Prostate gland (tissue), 2 donors: ENCODE results near the gene FAM222B. TPM values are rescaled to one million over a fixed set of nuclear protein-coding genes. Genes with fewer than 3 reads are reported as not detected.
A peak's percentile ranks its signal among the peaks of the same experiment; 100 is the strongest.
"Not testable (repeated sequence)": the region's sequence is repeated elsewhere in the genome, so short reads cannot be mapped to it uniquely, and the experiment has no call there.

ENCODE experiments used
- DNase-seq: peaks from one replicate; pipeline ENCODE4 v3.0.0-alpha.2; 2019; ENCODE audit warnings: low spot score
- H3K27ac ChIP-seq, 2 donors: fragments of 200-600 bp; sonication (generic); 2 replicates each; pipeline ENCODE4 v1.5.1; 2017 to 2019
- H3K27me3 ChIP-seq: fragments of 200-600 bp; sonication (generic); replicated peaks from 2 replicates; pipeline ENCODE4 v1.5.1; 2019; ENCODE audit not compliant: insufficient read depth
- H3K36me3 ChIP-seq, 2 donors: fragments of 200-600 bp; sonication (generic); 1 replicate in 1 of 2; 2 replicates in 1 of 2; pipeline versions ENCODE4 v1.5.1 to v1.8.1; 2017 to 2019
- H3K4me1 ChIP-seq: fragments of 200-600 bp; sonication (generic); replicated peaks from 2 replicates; pipeline ENCODE4 v1.5.1; 2019
- H3K4me3 ChIP-seq, 2 donors: fragments of 200-600 bp; sonication (generic); 2 replicates each; pipeline ENCODE4 v1.5.1; 2017 to 2019
- H3K9me3 ChIP-seq: fragments of 200-600 bp; sonication (generic); 2 replicates; pipeline ENCODE4 v1.5.1; 2017
- CTCF ChIP-seq, 4 experiments: fragments of 200-600 bp in 2 of 4; fragments of 450-650 bp in 2 of 4; sonication (generic) in 2 of 4; IDR thresholded peaks; 1 replicate in 3 of 4; 2 replicates in 1 of 4; pipeline ENCODE4 v1.5.1; 2016 to 2019; ENCODE audit warnings: antibody characterized with exemption in 4 of 4, mild to moderate bottlenecking in 2 of 4, moderate library complexity in 2 of 4
- POLR2A ChIP-seq: fragments of 450-650 bp; IDR thresholded peaks from one replicate; pipeline ENCODE4 v1.6.1; 2016; ENCODE audit warnings: antibody characterized with exemption, mild to moderate bottlenecking
- POLR2AphosphoS5 ChIP-seq: sonication (generic); formaldehyde crosslinking; IDR thresholded peaks from one replicate; pipeline ENCODE4 v1.6.1; 2017; ENCODE audit warnings: antibody characterized with exemption
- whole genome bisulfite sequencing: methylation state at CpG from one replicate; pipeline ENCODE4 v1.1.5; 2018; 5-methylcytosine and 5-hydroxymethylcytosine counted together
- intact Hi-C: fragments of 100-400 bp; cut with DNase I; formaldehyde crosslinking; loops from one replicate; pipeline ENCODE4 v1.14.2; 2022
- total RNA-seq, 2 donors: library from RNA; depleted of rRNA; stranded (reverse); fragments of >200 nt; gene quantifications; one replicate each; pipeline ENCODE4 v1.1.0, GENCODE V29; 2016

The FAM222B gene
- total RNA-seq, 2 donors from 2014 or later = 14.9 to 48.9 TPM

GRCh38 chr17:28807925-28808634 lies 34.5 kb downstream of the FAM222B start:
- no peak overlapping the region for H3K4me3 ChIP-seq
- peak; percentile 10 for DNase-seq
- H3K36me3 ChIP-seq = no peaks in the 10 kb centered on the region
- H3K4me1 ChIP-seq = peaks cover 4% of the 10 kb centered on the region
- intact Hi-C loops = no loop called here
- 3% methylated on average over 2 of the region's 2 CpGs for WGBS
- TF ChIP-seq CTCF (IDR thresholded peaks at IDR 0.05) (no peak), POLR2AphosphoS5 (no peak), POLR2A (no peak)
- H3K27ac ChIP-seq = peak overlapping the region; percentile 70 to 71
- no peaks in the 10 kb centered on the region for H3K9me3 ChIP-seq
- no peaks in the 10 kb centered on the region for H3K27me3 ChIP-seq

DNA sequence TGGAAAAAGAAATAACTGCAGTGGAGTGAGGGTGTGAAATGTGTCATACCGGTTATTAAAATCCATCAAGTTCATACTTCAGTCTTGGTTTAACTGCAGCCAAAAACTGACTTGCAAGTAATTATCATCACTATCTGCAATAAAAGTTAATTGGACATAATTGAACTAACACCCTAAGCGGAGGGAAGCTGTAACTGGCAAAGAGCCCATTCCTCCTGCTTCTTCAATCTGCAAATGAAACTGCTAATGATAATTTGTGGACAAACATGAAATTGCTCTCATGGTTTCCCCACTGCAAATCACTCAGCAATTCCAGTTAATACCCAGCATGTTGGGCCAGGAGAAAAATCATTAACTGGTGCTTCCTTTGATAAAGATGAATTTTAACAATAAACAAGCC lies 46.5 kb downstream of the FAM222B start:
- TF ChIP-seq POLR2AphosphoS5 = no peak
- TF ChIP-seq POLR2A = no peak
- no peak for TF ChIP-seq CTCF (IDR thresholded peaks at IDR 0.05)
- Histone ChIP-seq H3K27me3 (no peaks in the 10 kb centered on the region), H3K4me3 (no peak overlapping the region), H3K36me3 (no peaks in the 10 kb centered on the region), H3K4me1 (no peaks in the 10 kb centered on the region), H3K27ac (no peak overlapping the region), H3K9me3 (no peaks in the 10 kb centered on the region)
- no peak for DNase-seq
- WGBS = 87% methylated on average over 2 of the region's 2 CpGs
- intact Hi-C loops = no loop called here

- 96% methylated on average over 14 of the region's 14 CpGs for WGBS
Measured at GRCh38 chr17:28794846-28795441, 47.6 kb downstream of the FAM222B start.

GRCh38 chr17:28792877-28793661 lies 49.5 kb downstream of the FAM222B start:
- Histone ChIP-seq H3K27me3 (no peaks in the 10 kb centered on the region), H3K36me3 (no peaks in the 10 kb centered on the region), H3K4me3 (no peak overlapping the region), H3K4me1 (no peaks in the 10 kb centered on the region), H3K9me3 (no peaks in the 10 kb centered on the region), H3K27ac (no peak overlapping the region)
- 71% methylated on average over 2 of the region's 2 CpGs for WGBS
- TF ChIP-seq CTCF (IDR thresholded peaks at IDR 0.05) (no peak), POLR2A (no peak)
- intact Hi-C loops = no loop called here
- DNase-seq = no peak

More at GRCh38 chr17:28794846-28795441, 47.6 kb downstream of the FAM222B start:
- H3K9me3 ChIP-seq, intact Hi-C loops, H3K4me1 ChIP-seq, H3K36me3 ChIP-seq, H3K27me3 ChIP-seq, DNase-seq, H3K4me3 ChIP-seq, H3K27ac ChIP-seq: not testable (repeated sequence)

- 95% methylated on average over 4 of the region's 4 CpGs for WGBS
- DNase-seq = no peak
- Histone ChIP-seq H3K27me3 (no peaks in the 10 kb centered on the region), H3K4me3 (no peak overlapping the region), H3K36me3 (no peaks in the 10 kb centered on the region), H3K27ac (no peak overlapping the region), H3K9me3 (no peaks in the 10 kb centered on the region), H3K4me1 (no peaks in the 10 kb centered on the region)
- TF ChIP-seq POLR2A = no peak
- no peak for TF ChIP-seq POLR2AphosphoS5
- no peak for TF ChIP-seq CTCF (IDR thresholded peaks at IDR 0.05)
- intact Hi-C loops = no loop called here
Measured at GRCh38 chr17:28788100-28788499, 54.5 kb downstream of the FAM222B start.
